AG04449 (cell line): Measurements from ENCODE around the gene INMT.
A peak's percentile ranks its signal among the peaks of the same experiment; 100 is the strongest.

ENCODE experiments used
- CTCF ChIA-PET: fragments of 350-600 bp; formaldehyde crosslinking; extraction: SDS; loops from one replicate; lab custom pipeline; 2021; ENCODE audit warnings: antibody characterized with exemption; lab: Yijun Ruan, JAX
- POLR2A ChIA-PET: fragments of 400-600, 350-600 bp; formaldehyde crosslinking; extraction: SDS; loops from one replicate; lab custom pipeline; 2020; ENCODE audit warnings: antibody characterized with exemption, inconsistent platforms; lab: Yijun Ruan, JAX
- DNase-seq: peaks from one replicate; pipeline ENCODE4 v3.0.0-alpha.2; 2010; ENCODE audit warnings: low read depth, low spot score
- H3K4me3 ChIP-seq: 2 replicates; pipeline ENCODE4 v1.5.1; 2011; ENCODE audit warnings: low read depth, mild to moderate bottlenecking, control low read depth, low read length
- CTCF ChIP-seq: IDR thresholded peaks from one replicate; pipeline ENCODE4 v1.5.1; 2011; ENCODE audit warnings: mild to moderate bottlenecking, moderate library complexity, low read length, control low read depth, inconsistent platforms; ENCODE audit not compliant: insufficient read depth; ENCODE audit errors: missing control alignments

Gene INMT

GRCh38 chr7:30750683-30751650, 968 bp upstream of the INMT start:
- CTCF ChIA-PET, result interaction anchor here (1.1 to 6.0 kb wide), 2 partner anchors 10 to 41 kb away, joined by 3 to 56 read pairs; no protein-coding TSS in a partner anchor
- TF ChIP-seq CTCF, result no peak
- peak; percentile 70 for DNase-seq
- H3K4me3 ChIP-seq, result no peak overlapping the region
- POLR2A ChIA-PET, result no interaction called here

GRCh38 chr7:30752484-30752883, 549 bp downstream of the INMT start:
- DNase-seq, result no peak
- POLR2A ChIA-PET, result no interaction called here
- no peak for TF ChIP-seq CTCF
- CTCF ChIA-PET, result interaction anchor here (1.3 to 6.0 kb wide), 2 partner anchors 12 to 15 kb away, joined by 3 to 56 read pairs; no protein-coding TSS in a partner anchor
- no peak overlapping the region for H3K4me3 ChIP-seq

GRCh38 chr7:30752979-30753378, 1.0 kb downstream of the INMT start:
- POLR2A ChIA-PET, result no interaction called here
- no peak for TF ChIP-seq CTCF
- CTCF ChIA-PET, result interaction anchor here (1.3 to 6.0 kb wide), 2 partner anchors 12 to 15 kb away, joined by 3 to 56 read pairs; no protein-coding TSS in a partner anchor
- DNase-seq, result no peak
- H3K4me3 ChIP-seq, result no peak overlapping the region

- ChIA-PET CTCF (interaction anchor here (1.6 to 6.0 kb wide), 2 partner anchors 14 kb away, joined by 7 to 56 read pairs; no protein-coding TSS in a partner anchor), POLR2A (no interaction called here)
- no peak overlapping the region for H3K4me3 ChIP-seq
- TF ChIP-seq CTCF, result no peak
- no peak for DNase-seq
Measured at GRCh38 chr7:30754315-30754877, 2.5 kb downstream of the INMT start.

- no peak for TF ChIP-seq CTCF
- no peak overlapping the region for H3K4me3 ChIP-seq
- ChIA-PET CTCF (interaction anchor here (1.4 to 1.6 kb wide), 3 partner anchors 10 to 367 kb away, joined by 3 to 7 read pairs (median 5); no protein-coding TSS in a partner anchor), POLR2A (no interaction called here)
- no peak for DNase-seq
Measured at GRCh38 chr7:30755384-30756154, 3.6 kb downstream of the INMT start.
